ENCODE results near the gene TNS3.

GRCh38 chr7:47571331-47572093, 10.4 kb downstream of the TNS3 start:
- no peak for TF ChIP-seq CTCF (IDR thresholded peaks at IDR 0.05; ENCODE audit: extremely low read depth in 1 of 2, insufficient read depth in 1 of 2, low read depth in 1 of 2, low read length in 2 of 2)
- TF ChIP-seq, protein P1, sequence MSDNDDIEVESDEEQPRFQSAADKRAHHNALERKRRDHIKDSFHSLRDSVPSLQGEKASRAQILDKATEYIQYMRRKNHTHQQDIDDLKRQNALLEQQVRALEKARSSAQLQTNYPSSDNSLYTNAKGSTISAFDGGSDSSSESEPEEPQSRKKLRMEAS (IDR thresholded peaks at IDR 0.05; ENCODE audit: insufficient read depth, insufficient read length), result no peak

All from endothelial cell of umbilical vein (primary cell).